Activated naive CD4-positive, alpha-beta T cell treated with anti-CD3 and anti-CD28 coated beads, Interleukin-2, amount 50 U/mL, for 24 hours (primary cell): ENCODE data around the gene GABARAP.

Source experiments
- H3K27ac Mint-ChIP-seq: one replicate; pipeline ENCODE4 v1.8.0; 2021; ENCODE audit warnings: mild to moderate bottlenecking, mixed read lengths
- H3K27me3 Mint-ChIP-seq: one replicate; pipeline ENCODE4 v1.8.0; 2021; ENCODE audit warnings: mixed read lengths
- H3K36me3 Mint-ChIP-seq: one replicate; pipeline ENCODE4 v1.8.0; 2021; ENCODE audit warnings: mixed read lengths
- H3K4me1 Mint-ChIP-seq: one replicate; pipeline ENCODE4 v1.8.0; 2021; ENCODE audit warnings: mixed read lengths
- H3K4me3 Mint-ChIP-seq: one replicate; pipeline ENCODE4 v1.8.0; 2021; ENCODE audit warnings: mild to moderate bottlenecking, mixed read lengths
- H3K9me3 Mint-ChIP-seq: one replicate; pipeline ENCODE4 v1.8.0; 2021; ENCODE audit warnings: mixed read lengths

GABARAP gene

GRCh38 chr17:7213895-7214299 lies 28.4 kb downstream of the GABARAP start:
- peaks cover 66% of the 10 kb centered on the region for H3K4me1 Mint-ChIP-seq
- H3K36me3 Mint-ChIP-seq = no peaks in the 10 kb centered on the region
- peak overlapping the region; percentile 91 for H3K4me3 Mint-ChIP-seq
- no peaks in the 10 kb centered on the region for H3K9me3 Mint-ChIP-seq
- no peaks in the 10 kb centered on the region for H3K27me3 Mint-ChIP-seq
- peak overlapping the region; percentile 99 for H3K27ac Mint-ChIP-seq

GRCh38 chr17:7211491-7212273 lies 30.6 kb downstream of the GABARAP start:
- no peak overlapping the region for H3K27ac Mint-ChIP-seq
- no peaks in the 10 kb centered on the region for H3K36me3 Mint-ChIP-seq
- H3K27me3 Mint-ChIP-seq = no peaks in the 10 kb centered on the region
- H3K9me3 Mint-ChIP-seq = no peaks in the 10 kb centered on the region
- no peak overlapping the region for H3K4me3 Mint-ChIP-seq
- peaks cover 52% of the 10 kb centered on the region for H3K4me1 Mint-ChIP-seq

- H3K36me3 Mint-ChIP-seq = no peaks in the 10 kb centered on the region
- no peak overlapping the region for H3K27ac Mint-ChIP-seq
- no peaks in the 10 kb centered on the region for H3K27me3 Mint-ChIP-seq
- H3K4me3 Mint-ChIP-seq = no peak overlapping the region
- H3K9me3 Mint-ChIP-seq = no peaks in the 10 kb centered on the region
- H3K4me1 Mint-ChIP-seq = peaks cover 52% of the 10 kb centered on the region
These were observed 33.3 kb downstream of the GABARAP start for GRCh38 chr17:7208754-7209460.

- Mint-ChIP-seq H3K4me3 (no peak overlapping the region), H3K27ac (no peak overlapping the region), H3K4me1 (peaks cover 48% of the 10 kb centered on the region), H3K36me3 (no peaks in the 10 kb centered on the region), H3K9me3 (no peaks in the 10 kb centered on the region), H3K27me3 (no peaks in the 10 kb centered on the region)
These were observed 34.1 kb downstream of the GABARAP start for GRCh38 chr17:7208027-7208571.

- no peaks in the 10 kb centered on the region for H3K36me3 Mint-ChIP-seq
- no peak overlapping the region for H3K4me3 Mint-ChIP-seq
- H3K4me1 Mint-ChIP-seq = peaks cover 47% of the 10 kb centered on the region
- H3K27ac Mint-ChIP-seq = peak overlapping the region; percentile 90
- no peaks in the 10 kb centered on the region for H3K27me3 Mint-ChIP-seq
- no peaks in the 10 kb centered on the region for H3K9me3 Mint-ChIP-seq
These were observed 34.9 kb downstream of the GABARAP start for GRCh38 chr17:7207120-7208001.

GRCh38 chr17:7205561-7205960 lies 36.7 kb downstream of the GABARAP start:
- peak overlapping the region; percentile 90 for H3K27ac Mint-ChIP-seq
- no peaks in the 10 kb centered on the region for H3K9me3 Mint-ChIP-seq
- peak overlapping the region; percentile 71 for H3K4me3 Mint-ChIP-seq
- H3K27me3 Mint-ChIP-seq = no peaks in the 10 kb centered on the region
- H3K4me1 Mint-ChIP-seq = peaks cover 41% of the 10 kb centered on the region
- H3K36me3 Mint-ChIP-seq = no peaks in the 10 kb centered on the region

GRCh38 chr17:7204828-7205461 lies 37.3 kb downstream of the GABARAP start:
- Mint-ChIP-seq H3K4me3 (peak overlapping the region; percentile 71), H3K27me3 (no peaks in the 10 kb centered on the region), H3K9me3 (no peaks in the 10 kb centered on the region), H3K36me3 (no peaks in the 10 kb centered on the region), H3K27ac (peak overlapping the region; percentile 82), H3K4me1 (peaks cover 37% of the 10 kb centered on the region)

- peak overlapping the region; percentile 82 for H3K27ac Mint-ChIP-seq
These were observed 37.9 kb downstream of the GABARAP start for GRCh38 chr17:7204336-7204735.

GRCh38 chr17:7203391-7203790 lies 38.9 kb downstream of the GABARAP start:
- H3K4me1 Mint-ChIP-seq = peaks cover 36% of the 10 kb centered on the region
- peak overlapping the region; percentile 52 for H3K4me3 Mint-ChIP-seq
- H3K27me3 Mint-ChIP-seq = no peaks in the 10 kb centered on the region
- H3K36me3 Mint-ChIP-seq = no peaks in the 10 kb centered on the region
- no peak overlapping the region for H3K27ac Mint-ChIP-seq
- no peaks in the 10 kb centered on the region for H3K9me3 Mint-ChIP-seq

More at GRCh38 chr17:7204336-7204735, 37.9 kb downstream of the GABARAP start:
- H3K4me3 Mint-ChIP-seq = peak overlapping the region; percentile 71
- peaks cover 36% of the 10 kb centered on the region for H3K4me1 Mint-ChIP-seq
- no peaks in the 10 kb centered on the region for H3K9me3 Mint-ChIP-seq
- no peaks in the 10 kb centered on the region for H3K27me3 Mint-ChIP-seq
- no peaks in the 10 kb centered on the region for H3K36me3 Mint-ChIP-seq

GRCh38 chr17:7196651-7197401 lies 45.4 kb downstream of the GABARAP start:
- Mint-ChIP-seq H3K4me1 (no peaks in the 10 kb centered on the region), H3K27ac (no peak overlapping the region), H3K9me3 (no peaks in the 10 kb centered on the region), H3K4me3 (no peak overlapping the region), H3K36me3 (no peaks in the 10 kb centered on the region), H3K27me3 (no peaks in the 10 kb centered on the region)

- H3K27ac Mint-ChIP-seq = no peak overlapping the region
- H3K9me3 Mint-ChIP-seq = no peaks in the 10 kb centered on the region
- H3K36me3 Mint-ChIP-seq = no peaks in the 10 kb centered on the region
- no peaks in the 10 kb centered on the region for H3K27me3 Mint-ChIP-seq
- H3K4me1 Mint-ChIP-seq = no peaks in the 10 kb centered on the region
- no peak overlapping the region for H3K4me3 Mint-ChIP-seq
These were observed 46.3 kb downstream of the GABARAP start for GRCh38 chr17:7195971-7196370.

- H3K27me3 Mint-ChIP-seq = no peaks in the 10 kb centered on the region
- no peak overlapping the region for H3K4me3 Mint-ChIP-seq
- no peaks in the 10 kb centered on the region for H3K9me3 Mint-ChIP-seq
- no peak overlapping the region for H3K27ac Mint-ChIP-seq
- H3K36me3 Mint-ChIP-seq = no peaks in the 10 kb centered on the region
- no peaks in the 10 kb centered on the region for H3K4me1 Mint-ChIP-seq
These were observed 49.8 kb downstream of the GABARAP start for GRCh38 chr17:7192271-7192937.

- H3K4me3 Mint-ChIP-seq = no peak overlapping the region
- H3K9me3 Mint-ChIP-seq = no peaks in the 10 kb centered on the region
- no peaks in the 10 kb centered on the region for H3K36me3 Mint-ChIP-seq
- no peak overlapping the region for H3K27ac Mint-ChIP-seq
- no peaks in the 10 kb centered on the region for H3K27me3 Mint-ChIP-seq
- H3K4me1 Mint-ChIP-seq = no peaks in the 10 kb centered on the region
These were observed 50.5 kb downstream of the GABARAP start for GRCh38 chr17:7191571-7192270.
